ENCODE measurements around the gene TMEM9. TPM values are rescaled to one million over a fixed set of nuclear protein-coding genes. Genes with fewer than 3 reads are reported as not detected.

TMEM9 gene
- total RNA-seq, 1 donor from 2014 or later = 109 TPM

DNA sequence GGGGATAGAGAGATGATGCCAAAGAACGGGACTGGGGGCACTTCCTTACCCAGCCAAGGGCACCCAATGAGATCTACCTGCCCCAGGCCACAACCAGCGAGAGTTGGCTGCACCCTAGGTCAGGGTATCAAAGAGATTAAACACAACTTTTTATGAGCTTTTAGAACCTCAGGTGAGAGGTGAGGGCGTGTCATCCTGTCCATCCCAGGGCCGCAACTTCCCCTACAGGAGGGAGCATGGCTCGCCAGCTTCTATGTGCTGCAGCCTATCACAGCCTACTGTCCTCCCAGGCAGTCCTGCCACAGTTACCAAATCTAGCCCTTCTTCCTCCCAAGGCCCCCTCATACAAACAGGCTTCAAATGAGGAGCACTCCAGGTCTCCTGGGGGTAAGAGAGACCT is 12.9 kb downstream of the TMEM9 start:
- H3F3A ChIP-seq (ENCODE audit: low read depth) = no peaks in the 10 kb centered on the region
- peaks cover 20% of the 10 kb centered on the region for H4K20me1 ChIP-seq (ENCODE audit: low read depth)
- Mint-ChIP-seq H3K9me3 (no peaks in the 10 kb centered on the region), H3K36me3 (peaks cover 32% of the 10 kb centered on the region), H3K27me3 (ENCODE audit: insufficient read depth, low read depth) (peaks cover 8% of the 10 kb centered on the region), H3K4me1 (peaks cover 9% of the 10 kb centered on the region), H3K4me3 (no peak overlapping the region), H3K27ac (no peak overlapping the region)
- H3K27ac ChIP-seq = no peak overlapping the region
- TF ChIP-seq EZH2 (IDR thresholded peaks at IDR 0.05) = no peak
- TF ChIP-seq EZH2phosphoT487 (IDR thresholded peaks at IDR 0.05) = no peak
- TF ChIP-seq, protein P1, sequence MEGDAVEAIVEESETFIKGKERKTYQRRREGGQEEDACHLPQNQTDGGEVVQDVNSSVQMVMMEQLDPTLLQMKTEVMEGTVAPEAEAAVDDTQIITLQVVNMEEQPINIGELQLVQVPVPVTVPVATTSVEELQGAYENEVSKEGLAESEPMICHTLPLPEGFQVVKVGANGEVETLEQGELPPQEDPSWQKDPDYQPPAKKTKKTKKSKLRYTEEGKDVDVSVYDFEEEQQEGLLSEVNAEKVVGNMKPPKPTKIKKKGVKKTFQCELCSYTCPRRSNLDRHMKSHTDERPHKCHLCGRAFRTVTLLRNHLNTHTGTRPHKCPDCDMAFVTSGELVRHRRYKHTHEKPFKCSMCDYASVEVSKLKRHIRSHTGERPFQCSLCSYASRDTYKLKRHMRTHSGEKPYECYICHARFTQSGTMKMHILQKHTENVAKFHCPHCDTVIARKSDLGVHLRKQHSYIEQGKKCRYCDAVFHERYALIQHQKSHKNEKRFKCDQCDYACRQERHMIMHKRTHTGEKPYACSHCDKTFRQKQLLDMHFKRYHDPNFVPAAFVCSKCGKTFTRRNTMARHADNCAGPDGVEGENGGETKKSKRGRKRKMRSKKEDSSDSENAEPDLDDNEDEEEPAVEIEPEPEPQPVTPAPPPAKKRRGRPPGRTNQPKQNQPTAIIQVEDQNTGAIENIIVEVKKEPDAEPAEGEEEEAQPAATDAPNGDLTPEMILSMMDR (IDR thresholded peaks at IDR 0.05) = no peak
- no peaks in the 10 kb centered on the region for H3K79me2 ChIP-seq (ENCODE audit: low read depth)
- no peaks in the 10 kb centered on the region for H3K36me3 ChIP-seq
- H3K4me3 ChIP-seq = no peak overlapping the region
- no peaks in the 10 kb centered on the region for H3K27me3 ChIP-seq
- peaks cover 5% of the 10 kb centered on the region for H3K4me1 ChIP-seq
- no peak for DNase-seq (ENCODE audit: low spot score)
- H2AFZ ChIP-seq (replicated peaks) = no peak overlapping the region
- no peaks in the 10 kb centered on the region for H3K9me3 ChIP-seq (ENCODE audit: low read depth)
- H3K9ac ChIP-seq = no peak overlapping the region
- H3K4me2 ChIP-seq = no peak overlapping the region

DNA sequence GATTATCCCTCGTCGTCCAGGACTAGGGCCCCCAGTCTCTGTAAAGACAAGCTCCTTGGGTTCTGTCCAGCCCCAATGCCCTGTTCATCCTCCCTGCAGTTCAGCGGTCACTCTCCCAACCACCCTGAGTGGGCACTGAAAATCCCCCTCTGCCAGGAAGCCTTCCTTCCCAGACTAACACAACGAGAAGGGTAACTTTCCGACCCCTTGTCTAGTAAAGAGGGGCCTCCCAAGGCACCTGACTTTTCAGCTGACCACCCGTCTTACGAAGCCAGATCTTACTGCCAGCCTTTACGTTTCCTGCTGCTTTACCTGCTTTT is 13.4 kb downstream of the TMEM9 start:
- no peaks in the 10 kb centered on the region for H3K9me3 ChIP-seq (ENCODE audit: low read depth)
- H3K9me3 Mint-ChIP-seq = no peaks in the 10 kb centered on the region
- H3K79me2 ChIP-seq (ENCODE audit: low read depth) = no peaks in the 10 kb centered on the region
- no peaks in the 10 kb centered on the region for H3K36me3 ChIP-seq
- peaks cover 32% of the 10 kb centered on the region for H3K36me3 Mint-ChIP-seq
- peaks cover 7% of the 10 kb centered on the region for H3K27me3 Mint-ChIP-seq (ENCODE audit: insufficient read depth, low read depth)
- peaks cover 5% of the 10 kb centered on the region for H3K4me1 ChIP-seq
- TF ChIP-seq EZH2 (IDR thresholded peaks at IDR 0.05) (no peak), EZH2phosphoT487 (IDR thresholded peaks at IDR 0.05) (no peak)
- TF ChIP-seq, protein P1 (IDR thresholded peaks at IDR 0.05) = no peak
- H2AFZ ChIP-seq (replicated peaks) = no peak overlapping the region
- no peaks in the 10 kb centered on the region for H3K27me3 ChIP-seq
- no peak overlapping the region for H3K4me3 Mint-ChIP-seq
- H4K20me1 ChIP-seq (ENCODE audit: low read depth) = peaks cover 20% of the 10 kb centered on the region
- H3K27ac ChIP-seq = peak overlapping the region; percentile 31
- no peak for DNase-seq (ENCODE audit: low spot score)
- no peaks in the 10 kb centered on the region for H3F3A ChIP-seq (ENCODE audit: low read depth)
- no peak overlapping the region for H3K9ac ChIP-seq
- H3K4me3 ChIP-seq = no peak overlapping the region
- no peak overlapping the region for H3K27ac Mint-ChIP-seq
- peaks cover 9% of the 10 kb centered on the region for H3K4me1 Mint-ChIP-seq
- no peak overlapping the region for H3K4me2 ChIP-seq

DNA sequence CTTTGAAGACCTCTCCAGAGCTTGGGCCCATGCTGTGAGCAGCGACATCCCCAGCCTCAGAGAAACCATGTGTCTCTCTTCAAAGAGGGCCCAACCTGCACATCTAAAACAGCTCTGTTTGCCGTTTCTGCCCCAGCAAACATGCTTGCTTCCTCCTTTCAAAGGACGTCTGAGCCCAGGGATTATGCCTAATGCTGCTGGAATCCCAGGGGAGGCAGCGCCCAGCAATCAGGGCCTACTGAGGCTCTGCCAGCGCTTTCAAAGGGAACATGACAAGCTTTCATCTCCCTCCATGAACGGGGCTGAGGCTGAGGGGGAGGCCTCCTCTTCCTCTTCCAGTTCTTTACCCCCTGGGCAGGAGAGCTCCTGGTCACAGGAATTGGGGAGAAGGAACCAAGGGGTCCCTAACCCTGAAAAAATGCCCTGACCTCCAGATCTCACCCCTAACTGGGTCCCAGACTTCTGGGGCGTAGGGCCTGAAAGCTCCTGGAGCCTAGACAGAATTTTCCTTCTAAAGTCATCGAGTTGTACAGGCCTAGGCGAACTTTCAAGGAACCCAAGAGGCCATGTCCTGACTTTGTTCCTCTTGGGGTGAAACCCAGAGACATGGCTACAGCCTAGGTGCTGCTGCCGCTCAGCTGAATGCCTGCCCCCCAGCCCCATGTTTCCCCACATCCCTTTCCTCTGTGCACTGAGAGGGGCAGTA is 13.9 kb downstream of the TMEM9 start:
- Mint-ChIP-seq H3K36me3 (peaks cover 33% of the 10 kb centered on the region), H3K4me1 (peaks cover 9% of the 10 kb centered on the region), H3K27ac (no peak overlapping the region), H3K27me3 (ENCODE audit: insufficient read depth, low read depth) (peaks cover 6% of the 10 kb centered on the region), H3K9me3 (no peaks in the 10 kb centered on the region), H3K4me3 (no peak overlapping the region)
- H3K4me1 ChIP-seq = peaks cover 5% of the 10 kb centered on the region
- H3K27ac ChIP-seq = peak overlapping the region; percentile 31
- no peak overlapping the region for H3K9ac ChIP-seq
- H3K9me3 ChIP-seq (ENCODE audit: low read depth) = no peaks in the 10 kb centered on the region
- H3K27me3 ChIP-seq = no peaks in the 10 kb centered on the region
- DNase-seq (ENCODE audit: low spot score) = peak; percentile 33
- TF ChIP-seq, protein P1 (IDR thresholded peaks at IDR 0.05) = no peak
- no peak for TF ChIP-seq EZH2 (IDR thresholded peaks at IDR 0.05)
- no peak for TF ChIP-seq EZH2phosphoT487 (IDR thresholded peaks at IDR 0.05)
- no peak overlapping the region for H3K4me2 ChIP-seq
- H3F3A ChIP-seq (ENCODE audit: low read depth) = no peaks in the 10 kb centered on the region
- no peaks in the 10 kb centered on the region for H3K36me3 ChIP-seq
- H3K79me2 ChIP-seq (ENCODE audit: low read depth) = no peaks in the 10 kb centered on the region
- no peak overlapping the region for H2AFZ ChIP-seq (replicated peaks)
- peaks cover 20% of the 10 kb centered on the region for H4K20me1 ChIP-seq (ENCODE audit: low read depth)
- H3K4me3 ChIP-seq = no peak overlapping the region

All from neural progenitor cell (in vitro differentiated cells).